GM12873 (cell line): ENCODE results near the gene B3GLCT.

ENCODE experiments used
- CTCF ChIP-seq: IDR thresholded peaks from 2 replicates; pipeline ENCODE4 v1.5.1; 2012; ENCODE audit warnings: low read depth, mild to moderate bottlenecking, moderate library complexity, low read length, control low read depth; ENCODE audit not compliant: insufficient read depth; ENCODE audit errors: missing control alignments

The B3GLCT gene

GRCh38 chr13:31352467-31352866 is 152.7 kb downstream of the B3GLCT start:
- TF ChIP-seq CTCF, result no peak

DNA sequence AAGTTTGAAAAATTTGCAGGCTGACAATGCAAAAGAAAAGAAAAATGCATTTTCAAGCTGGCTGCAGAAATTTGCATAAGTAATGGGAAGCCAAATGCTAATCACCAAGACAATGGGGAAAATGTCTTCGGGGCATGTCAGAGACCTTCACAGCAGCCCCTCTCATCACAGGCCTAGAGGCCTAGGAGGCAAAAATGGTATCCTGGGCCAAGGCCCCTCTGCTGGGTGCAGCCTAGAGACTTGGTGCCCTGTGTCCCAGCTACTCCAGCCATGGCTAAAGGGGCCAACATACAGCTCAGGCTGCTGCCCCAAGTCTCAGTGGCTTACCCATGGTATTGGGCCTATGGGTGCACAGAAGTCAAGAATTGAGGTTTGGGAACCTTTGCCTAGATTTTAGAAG is 155.2 kb downstream of the B3GLCT start:
- TF ChIP-seq CTCF, result no peak

DNA sequence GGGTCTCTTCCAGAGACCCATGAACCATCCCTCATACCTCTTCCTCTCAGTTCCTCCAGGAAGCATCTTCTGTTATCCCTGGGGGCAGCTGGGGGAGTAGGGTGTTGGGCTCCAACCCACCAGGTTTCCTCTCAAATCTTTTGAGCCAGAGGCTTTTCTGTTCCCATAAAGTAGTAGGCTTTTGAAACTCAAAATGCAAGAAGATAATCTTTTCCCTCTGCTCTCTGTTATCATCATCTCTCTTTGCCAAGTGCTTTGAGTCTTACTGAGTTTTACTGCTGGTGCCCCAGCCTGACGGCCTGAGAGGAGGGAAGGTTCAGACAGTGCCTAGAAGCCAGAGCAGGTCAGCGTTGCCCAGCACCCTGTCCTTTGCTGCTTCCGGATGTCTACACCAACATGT is 157.2 kb downstream of the B3GLCT start:
- TF ChIP-seq CTCF, result no peak

- TF ChIP-seq CTCF, result no peak
These were observed 157.8 kb downstream of the B3GLCT start for GRCh38 chr13:31357581-31357980.

DNA sequence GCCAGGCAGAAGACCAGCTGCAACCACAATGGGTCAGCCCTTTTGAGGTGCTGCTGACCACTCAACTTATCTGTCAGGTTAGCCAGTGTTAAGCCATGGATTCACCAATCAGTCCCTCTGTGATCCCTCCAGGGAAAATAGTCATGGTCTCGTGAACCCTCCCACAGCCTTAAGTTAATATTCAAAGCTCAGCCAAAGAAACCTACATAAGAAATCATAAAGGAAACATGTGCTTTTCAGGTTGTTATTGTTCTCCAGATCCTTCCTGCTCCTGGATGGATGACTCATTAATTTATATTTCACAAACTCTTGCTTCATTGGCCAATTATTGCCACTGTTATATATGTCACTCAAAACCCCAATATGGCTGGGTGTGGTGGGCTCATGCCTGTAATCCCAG is 161.9 kb downstream of the B3GLCT start:
- no peak for TF ChIP-seq CTCF

DNA sequence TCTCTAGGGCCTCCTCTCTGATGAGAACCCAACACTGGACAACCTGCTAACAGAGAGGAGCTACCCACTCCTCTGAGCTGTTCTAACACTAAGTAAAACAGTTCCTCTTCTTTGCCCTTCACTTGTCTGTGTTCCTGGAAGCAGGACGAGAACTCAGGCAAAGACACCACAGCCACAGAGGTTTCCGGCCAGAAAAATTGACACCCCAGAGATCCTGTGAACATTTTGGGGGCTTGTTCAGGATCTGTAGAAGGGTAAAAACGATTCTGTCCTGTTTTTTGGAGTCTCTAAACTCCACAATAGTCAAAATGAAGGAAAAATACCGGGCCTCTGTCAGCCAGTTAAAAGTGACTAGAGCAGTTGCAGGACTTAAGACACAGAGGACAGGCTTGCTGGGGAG is 165.9 kb downstream of the B3GLCT start:
- no peak for TF ChIP-seq CTCF

- no peak for TF ChIP-seq CTCF
These were observed 167.6 kb downstream of the B3GLCT start for GRCh38 chr13:31367410-31367809.
